Stimulated activated CD4-positive, alpha-beta T cell treated with anti-CD3 and anti-CD28 coated beads, TNF-alpha, amount 100 ng/mL, for 24 hours (primary cell): ENCODE results near the gene RABEP2.
"Not testable (repeated sequence)": the region's sequence is repeated elsewhere in the genome, so short reads cannot be mapped to it uniquely, and the experiment has no call there.

Experiments
- DNase-seq, 3 experiments: peaks; one replicate each; pipeline ENCODE4 v3.0.0-alpha.2; 2020; ENCODE audit warnings: low read depth in 3 of 3

Gene RABEP2

GRCh38 chr16:28924762-28925385 is at the start of gene RABEP2:
Gene RABEP2, minus strand, starts transcription at chr16:28925238. Its CDS starts 75 bp downstream, at chr16:28925163.
- peak; percentile 90 to 96 (median 94) for DNase-seq

GRCh38 chr16:28974437-28975157 is 49.6 kb upstream of the RABEP2 start, which contains the start of gene SPNS1:
Gene SPNS1, plus strand, starts transcription at chr16:28974778. Its CDS starts 374 bp downstream, at chr16:28975152.
- DNase-seq = peak; percentile 90 to 95 (median 91)

- peak in 1 of 3 experiments; percentile 36 for DNase-seq
Observed at GRCh38 chr16:28974007-28974436, 49.0 kb upstream of the RABEP2 start.

GRCh38 chr16:28969696-28970095 is 44.7 kb upstream of the RABEP2 start:
- DNase-seq = not testable (repeated sequence)

- DNase-seq = no peak
Observed at GRCh38 chr16:28967156-28967555, 42.1 kb upstream of the RABEP2 start.

- no peak for DNase-seq
Observed at GRCh38 chr16:28964496-28964895, 39.5 kb upstream of the RABEP2 start.

- no peak for DNase-seq
Observed at GRCh38 chr16:28964072-28964471, 39.0 kb upstream of the RABEP2 start.

GRCh38 chr16:28958836-28959235 is 33.8 kb upstream of the RABEP2 start:
- DNase-seq = no peak

- DNase-seq = no peak
Observed at GRCh38 chr16:28958216-28958615, 33.2 kb upstream of the RABEP2 start.

GRCh38 chr16:28951410-28951943 is 26.4 kb upstream of the RABEP2 start:
- DNase-seq = peak in 1 of 3 experiments; percentile 38

GRCh38 chr16:28950648-28951409 is 25.8 kb upstream of the RABEP2 start, which contains the start of gene NFATC2IP:
Gene NFATC2IP, plus strand, starts transcription at chr16:28950937. Its CDS starts 75 bp downstream, at chr16:28951012.
- peak; percentile 98 to 100 (median 100) for DNase-seq

GRCh38 chr16:28946681-28947080 is 21.6 kb upstream of the RABEP2 start:
- DNase-seq = no peak

GRCh38 chr16:28943281-28943680 is 18.2 kb upstream of the RABEP2 start:
- DNase-seq = no peak

- DNase-seq = not testable (repeated sequence)
Observed at GRCh38 chr16:28939825-28940224, 14.8 kb upstream of the RABEP2 start.

GRCh38 chr16:28938721-28939120 is 13.7 kb upstream of the RABEP2 start:
- no peak for DNase-seq

GRCh38 chr16:28937222-28937876 is 12.3 kb upstream of the RABEP2 start:
- no peak for DNase-seq

- DNase-seq = no peak
Observed at GRCh38 chr16:28936784-28937155, 11.7 kb upstream of the RABEP2 start.

GRCh38 chr16:28935924-28936783 is 11.1 kb upstream of the RABEP2 start:
- DNase-seq = peak; percentile 70 to 85 (median 74)

GRCh38 chr16:28935346-28935745 is 10.3 kb upstream of the RABEP2 start:
- no peak for DNase-seq

GRCh38 chr16:28933171-28933570 is 8.1 kb upstream of the RABEP2 start:
- DNase-seq = no peak
